Activated CD4-positive, alpha-beta T cell treated with anti-CD3 and anti-CD28 coated beads for 1 hour (primary cell): ENCODE results near the gene WDR86.

Source experiments
- DNase-seq: peaks from one replicate; pipeline ENCODE4 v3.0.0-alpha.2; 2020

Gene WDR86

GRCh38 chr7:151389768-151390597 lies 19.9 kb downstream of the WDR86 start:
- no peak for DNase-seq

GRCh38 chr7:151389096-151389767 lies 20.6 kb downstream of the WDR86 start:
- DNase-seq = no peak

- no peak for DNase-seq
Observed at GRCh38 chr7:151388430-151388829, 21.4 kb downstream of the WDR86 start.

GRCh38 chr7:151388007-151388297 lies 21.9 kb downstream of the WDR86 start:
- no peak for DNase-seq

DNA sequence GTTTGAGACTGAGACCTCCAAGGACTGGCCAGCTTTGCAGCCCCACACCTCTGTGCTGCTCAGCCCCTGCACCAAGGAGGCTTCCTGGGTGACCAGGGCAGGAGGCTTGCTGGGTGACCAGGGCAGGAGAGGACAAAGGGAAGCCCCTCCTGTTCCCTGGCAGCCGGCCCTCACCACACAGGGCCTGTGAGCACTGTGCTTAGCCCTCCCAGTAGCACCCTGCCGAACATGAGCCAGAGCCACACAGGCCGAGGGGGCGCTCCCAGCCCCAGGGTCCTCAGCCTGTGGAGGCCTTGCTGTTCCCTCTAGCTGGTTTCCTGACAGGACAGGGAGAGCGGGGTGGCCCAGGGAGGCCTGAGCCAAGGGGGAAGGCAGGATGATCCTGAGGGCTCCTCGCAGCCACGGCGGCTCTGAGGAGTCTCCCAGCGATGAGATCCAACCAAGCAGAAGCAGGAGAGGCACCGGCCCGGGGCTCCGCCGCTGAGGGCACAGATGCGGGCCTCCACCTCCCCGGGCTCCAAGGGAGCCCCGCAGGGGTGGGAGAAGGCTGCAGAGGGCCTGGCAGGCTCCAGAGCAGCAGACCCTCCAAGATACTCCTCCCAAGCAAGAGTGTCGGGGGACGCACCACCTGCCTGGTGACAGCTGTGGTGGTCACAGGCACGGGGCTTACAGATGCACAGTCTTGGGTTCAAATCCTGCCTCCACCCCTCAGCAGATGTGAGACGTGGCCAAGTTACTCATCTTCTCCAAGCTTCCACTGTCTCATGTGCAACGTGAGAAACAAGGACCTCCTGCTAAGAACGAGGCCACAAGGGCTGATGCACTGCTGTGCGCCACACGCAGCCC lies 22.5 kb downstream of the WDR86 start:
- no peak for DNase-seq

DNA sequence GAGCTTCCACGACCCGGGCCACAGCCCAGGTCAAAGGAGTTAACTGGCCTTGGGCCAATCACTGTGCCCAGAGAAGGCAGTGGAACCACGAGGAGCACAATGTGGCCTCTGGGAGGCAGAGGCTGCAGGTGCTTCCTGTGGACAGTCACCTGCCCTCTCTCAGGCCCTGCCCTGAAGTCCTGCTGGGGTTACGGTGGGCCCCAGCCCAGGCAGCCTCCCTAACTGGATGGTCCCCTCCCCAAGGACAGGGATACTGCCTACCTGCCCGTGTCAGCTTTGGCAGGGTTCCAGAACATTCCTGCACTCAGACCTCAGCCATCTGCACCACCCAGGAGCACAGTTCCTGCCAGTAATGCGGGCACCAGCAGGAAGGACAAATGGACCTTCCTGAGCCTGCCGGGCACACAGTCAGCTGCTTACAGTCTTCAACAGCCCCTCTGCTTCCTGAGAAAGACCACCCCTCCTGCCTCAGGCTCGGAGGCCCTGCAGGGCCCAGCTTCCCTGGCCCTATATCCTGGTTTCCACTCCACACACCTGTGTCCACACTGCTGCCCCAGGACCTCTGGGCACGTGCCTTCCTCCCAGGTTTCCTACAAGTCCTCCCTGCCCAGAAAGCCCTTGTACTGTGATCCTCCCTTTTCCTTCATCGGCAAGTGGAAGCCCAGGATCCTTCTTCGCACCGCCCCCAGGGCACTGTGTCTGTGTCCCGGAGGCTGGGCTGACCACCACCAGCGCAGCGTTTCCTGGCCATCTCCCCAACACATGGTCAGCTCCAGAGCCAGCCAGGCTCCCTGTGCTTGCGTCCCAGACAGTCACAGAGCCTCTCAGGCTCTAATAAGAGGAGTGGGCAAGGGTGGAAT lies 23.3 kb downstream of the WDR86 start:
- no peak for DNase-seq

DNA sequence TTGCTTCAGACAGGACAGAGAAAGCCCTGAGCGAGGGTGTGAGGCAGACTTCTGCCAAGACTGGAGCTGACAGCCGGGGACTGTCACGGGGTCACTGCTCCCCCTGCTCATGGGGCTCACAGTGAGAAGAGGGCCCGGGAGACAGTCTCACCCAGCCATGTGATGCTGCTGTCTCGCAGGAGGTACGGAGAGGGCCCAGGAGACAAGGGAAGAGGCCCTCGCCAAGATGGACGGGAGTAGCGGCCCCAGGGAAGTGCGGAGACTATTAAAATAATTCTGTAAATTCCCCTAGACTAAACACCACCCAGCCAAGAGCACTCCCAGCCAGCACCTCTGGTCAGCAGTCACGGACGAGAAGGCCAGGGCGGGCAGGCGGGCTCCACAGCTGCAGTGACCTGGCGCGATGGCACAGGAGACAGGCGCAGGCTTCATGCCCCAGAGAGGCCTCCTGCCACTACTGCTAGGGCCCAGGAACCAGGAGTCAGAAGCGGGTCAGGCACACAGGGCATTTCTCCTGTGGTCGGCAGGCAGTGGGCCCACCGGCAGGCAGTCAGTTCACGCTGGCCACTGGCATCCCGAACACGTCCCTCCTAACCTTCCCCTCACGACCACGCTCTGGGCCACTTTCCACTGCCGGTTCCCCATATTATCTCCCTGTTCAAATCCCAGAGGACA lies 24.1 kb downstream of the WDR86 start:
- DNase-seq = no peak

GRCh38 chr7:151384776-151385625 lies 24.8 kb downstream of the WDR86 start:
- DNase-seq = no peak

GRCh38 chr7:151384352-151384697 lies 25.5 kb downstream of the WDR86 start:
- no peak for DNase-seq

DNA sequence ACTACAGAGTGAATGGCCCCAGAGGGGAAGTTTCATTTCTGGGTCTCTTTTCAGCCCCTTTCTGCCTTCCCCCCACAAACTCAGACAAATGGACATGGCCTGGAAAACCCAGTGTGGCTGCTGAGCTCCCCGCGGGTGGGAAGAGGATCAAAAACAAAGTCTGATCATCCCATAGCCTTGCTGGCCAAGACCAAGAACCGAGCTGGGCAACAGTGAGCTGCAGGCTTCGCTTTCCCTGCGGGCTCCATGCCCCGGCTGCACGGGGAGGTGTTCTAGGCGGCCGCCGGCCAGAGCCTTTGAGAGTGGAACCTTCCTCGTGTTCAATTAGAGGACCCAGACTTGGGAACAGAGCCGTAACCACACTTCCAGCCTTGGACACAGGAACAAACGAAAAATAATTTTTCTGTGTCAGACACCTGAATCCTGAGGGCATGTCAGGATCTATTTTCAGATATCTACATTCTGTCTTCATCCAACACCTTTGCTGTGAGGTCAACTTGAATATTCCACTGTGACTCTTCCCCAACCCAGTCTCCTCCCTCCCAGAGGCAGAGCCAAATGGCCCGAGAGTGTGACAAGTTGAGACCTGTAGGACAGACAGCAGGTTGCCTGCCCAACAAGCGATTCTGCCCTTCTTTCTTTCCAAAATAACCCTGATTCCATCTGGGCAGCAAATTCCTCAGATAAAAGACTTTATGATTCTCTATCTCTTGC lies 26.0 kb downstream of the WDR86 start:
- DNase-seq = no peak

- DNase-seq = no peak
Observed at GRCh38 chr7:151382079-151382885, 27.6 kb downstream of the WDR86 start.

- peak; percentile 32 for DNase-seq
Observed at GRCh38 chr7:151381348-151382078, 28.3 kb downstream of the WDR86 start.

DNA sequence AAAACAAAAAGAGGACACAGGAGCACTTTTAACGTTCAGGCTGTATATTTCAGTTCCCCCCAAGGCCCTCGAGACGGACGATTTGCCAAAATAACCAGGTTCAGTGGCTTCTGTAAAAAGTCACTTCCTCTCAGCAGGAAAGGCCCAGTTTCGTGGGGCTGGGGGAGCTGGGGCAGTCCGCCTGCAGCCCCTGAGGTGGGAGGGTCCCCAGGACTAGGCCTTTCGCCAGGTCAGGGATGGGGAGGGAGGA lies 28.8 kb downstream of the WDR86 start:
- no peak for DNase-seq

DNA sequence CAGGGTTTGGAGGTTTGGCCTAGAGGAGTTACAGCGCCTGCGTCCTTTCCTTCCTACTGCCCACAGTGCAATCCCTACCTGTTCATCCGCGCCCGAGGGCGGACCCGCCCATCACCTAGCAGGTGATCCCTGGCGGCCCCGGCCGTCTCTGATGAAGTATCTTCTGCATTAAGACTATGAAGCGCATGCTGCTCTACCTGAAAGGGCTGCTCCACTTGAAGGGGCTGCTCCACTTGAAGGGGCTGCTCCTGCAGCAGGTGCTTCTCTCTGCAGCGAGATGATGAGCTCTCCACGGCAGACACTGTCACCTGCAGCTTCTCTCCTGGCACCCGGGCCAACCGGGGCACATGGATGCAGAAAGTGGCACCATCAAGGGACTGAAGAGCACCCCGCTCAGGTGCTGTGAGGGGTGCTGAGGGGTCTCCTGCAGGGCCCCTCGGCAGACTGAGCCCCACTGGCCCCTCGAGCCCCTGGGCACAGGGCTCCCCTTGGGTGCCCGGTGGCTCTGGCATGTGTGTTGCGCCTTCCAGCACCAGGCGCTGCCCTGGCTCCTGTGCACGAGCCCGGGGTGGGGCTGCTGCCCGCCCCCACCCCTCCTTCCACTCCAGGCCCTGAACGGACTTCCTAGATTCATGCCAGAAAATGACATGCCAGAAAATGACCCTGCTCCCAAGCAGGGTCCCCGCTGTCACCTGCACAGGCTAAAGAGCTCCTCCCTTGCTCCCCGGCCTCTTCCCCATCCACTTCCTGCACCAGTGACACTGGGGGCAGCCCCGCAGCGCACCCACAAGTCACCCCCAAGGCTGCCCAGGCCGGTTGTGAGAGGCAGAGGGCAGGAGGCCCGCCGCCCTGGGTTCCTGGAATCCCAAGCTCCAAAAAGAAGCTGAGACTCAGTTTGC lies 29.4 kb downstream of the WDR86 start:
- no peak for DNase-seq

DNA sequence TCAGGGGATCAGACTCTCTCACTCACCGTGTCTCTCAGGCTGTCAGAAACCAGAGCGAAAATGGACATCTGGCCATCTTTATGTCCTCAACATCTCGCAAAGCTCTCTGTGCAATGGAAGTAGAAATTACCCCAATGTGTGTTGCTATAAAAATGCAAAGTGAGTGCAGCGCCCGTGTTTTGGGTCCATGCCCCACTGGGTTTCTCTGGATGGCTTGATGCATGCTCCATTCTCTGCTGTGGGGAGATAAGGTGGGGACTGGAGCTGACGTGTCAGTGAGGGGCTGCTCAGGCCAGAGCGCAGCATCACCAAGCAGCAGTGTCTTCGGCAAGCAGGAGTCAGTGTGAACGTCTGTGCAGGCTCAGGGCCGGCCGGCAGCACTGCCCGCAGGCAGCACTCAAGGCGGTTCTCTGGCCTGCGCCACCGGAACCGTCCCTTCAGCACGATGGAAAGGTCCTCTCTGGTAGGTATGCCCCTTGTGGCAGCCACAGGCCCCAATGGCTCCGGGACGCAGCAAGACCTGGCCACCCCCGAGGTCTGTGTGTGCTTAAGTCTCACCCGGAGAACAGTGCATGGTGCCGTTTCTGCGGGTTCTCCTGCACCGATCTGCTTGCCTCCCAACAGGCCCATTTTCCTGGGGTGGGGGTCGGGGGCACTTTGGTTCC lies 30.2 kb downstream of the WDR86 start:
- DNase-seq = no peak

- DNase-seq = no peak
Observed at GRCh38 chr7:151379193-151379520, 30.7 kb downstream of the WDR86 start.

DNA sequence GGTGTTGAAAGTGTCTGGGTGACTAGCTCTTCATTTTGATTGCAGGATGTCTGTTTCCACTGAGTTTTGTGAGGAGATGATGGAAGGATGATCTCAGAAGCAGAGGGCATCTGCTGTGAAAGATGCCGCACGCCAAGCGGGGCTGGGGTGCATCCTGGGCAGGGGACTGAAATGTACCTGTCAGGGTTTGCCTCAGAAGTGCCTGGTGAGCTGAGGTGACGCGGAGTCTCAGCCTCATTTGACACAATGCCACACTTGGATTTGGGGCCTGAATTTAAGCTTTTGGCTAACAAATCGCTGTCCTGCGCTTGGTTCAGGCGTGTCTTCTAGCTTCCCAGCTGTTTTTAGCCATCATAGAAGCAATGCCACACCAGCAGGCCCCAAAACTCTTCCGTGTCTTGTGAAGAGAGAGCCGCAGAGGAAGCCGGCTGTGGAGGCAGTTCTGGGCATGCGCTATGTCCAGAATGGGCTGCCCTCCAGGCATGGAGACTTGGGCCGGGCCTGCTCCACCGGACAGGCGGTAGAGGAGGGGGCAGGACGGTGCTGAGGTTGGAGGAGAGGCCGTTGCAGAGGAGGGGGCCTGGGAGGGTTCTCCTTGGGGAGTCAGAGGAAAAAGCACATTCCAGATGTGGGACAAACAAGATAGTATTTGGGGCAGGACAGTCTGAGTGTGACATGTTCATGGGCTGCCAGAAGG lies 31.2 kb downstream of the WDR86 start:
- DNase-seq = no peak
